NB4 (cell line): ENCODE measurements around the gene CRIM1.

Experiments
- MYC ChIP-seq: IDR thresholded peaks from 2 replicates; pipeline ENCODE4 v1.6.1; 2011; ENCODE audit warnings: low read depth, low read length
- POLR2A ChIP-seq: IDR thresholded peaks from 2 replicates; pipeline ENCODE4 v1.6.1; 2011; ENCODE audit warnings: mild to moderate bottlenecking; ENCODE audit not compliant: insufficient read length; ENCODE audit errors: extremely low read depth
- TF ChIP-seq, protein P1 (sequence below): IDR thresholded peaks from one replicate; pipeline ENCODE4 v1.5.1; 2012; ENCODE audit warnings: low read depth, low read length
- TF ChIP-seq, protein P2 (sequence below): IDR thresholded peaks from 2 replicates; pipeline ENCODE4 v1.6.1; 2011; ENCODE audit warnings: low read depth, low read length

DNA sequence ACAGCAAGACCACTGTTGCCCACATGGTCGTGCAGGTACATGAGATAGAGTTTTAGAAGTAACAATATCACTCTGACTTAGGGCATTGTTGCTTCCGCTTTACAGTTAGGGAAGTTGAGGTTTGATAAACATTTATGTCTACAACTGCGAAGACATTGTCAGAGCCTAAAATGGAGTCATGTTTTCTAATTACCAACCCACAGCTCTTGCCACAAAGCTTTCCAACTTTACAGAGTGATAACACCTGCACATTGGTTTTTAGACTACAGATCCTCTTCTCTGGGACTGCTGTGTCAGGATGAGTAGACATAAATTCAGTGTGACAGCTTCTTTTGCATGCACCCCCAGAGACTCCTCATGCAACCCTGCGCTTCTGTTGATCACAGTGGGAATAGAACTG lies 123.4 kb downstream of the CRIM1 start:
- TF ChIP-seq, protein P1, sequence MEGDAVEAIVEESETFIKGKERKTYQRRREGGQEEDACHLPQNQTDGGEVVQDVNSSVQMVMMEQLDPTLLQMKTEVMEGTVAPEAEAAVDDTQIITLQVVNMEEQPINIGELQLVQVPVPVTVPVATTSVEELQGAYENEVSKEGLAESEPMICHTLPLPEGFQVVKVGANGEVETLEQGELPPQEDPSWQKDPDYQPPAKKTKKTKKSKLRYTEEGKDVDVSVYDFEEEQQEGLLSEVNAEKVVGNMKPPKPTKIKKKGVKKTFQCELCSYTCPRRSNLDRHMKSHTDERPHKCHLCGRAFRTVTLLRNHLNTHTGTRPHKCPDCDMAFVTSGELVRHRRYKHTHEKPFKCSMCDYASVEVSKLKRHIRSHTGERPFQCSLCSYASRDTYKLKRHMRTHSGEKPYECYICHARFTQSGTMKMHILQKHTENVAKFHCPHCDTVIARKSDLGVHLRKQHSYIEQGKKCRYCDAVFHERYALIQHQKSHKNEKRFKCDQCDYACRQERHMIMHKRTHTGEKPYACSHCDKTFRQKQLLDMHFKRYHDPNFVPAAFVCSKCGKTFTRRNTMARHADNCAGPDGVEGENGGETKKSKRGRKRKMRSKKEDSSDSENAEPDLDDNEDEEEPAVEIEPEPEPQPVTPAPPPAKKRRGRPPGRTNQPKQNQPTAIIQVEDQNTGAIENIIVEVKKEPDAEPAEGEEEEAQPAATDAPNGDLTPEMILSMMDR = no peak
- TF ChIP-seq, protein P2, sequence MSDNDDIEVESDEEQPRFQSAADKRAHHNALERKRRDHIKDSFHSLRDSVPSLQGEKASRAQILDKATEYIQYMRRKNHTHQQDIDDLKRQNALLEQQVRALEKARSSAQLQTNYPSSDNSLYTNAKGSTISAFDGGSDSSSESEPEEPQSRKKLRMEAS = no peak
- no peak for TF ChIP-seq POLR2A
- no peak for TF ChIP-seq MYC
